ENCODE measurements around the gene GNAQ. TPM values are rescaled to one million over a fixed set of nuclear protein-coding genes. Genes with fewer than 3 reads are reported as not detected.

GNAQ gene
- polyA plus RNA-seq, 2 of the 4 experiments (the other 2 are of a cell fraction): 17.9 to 60.0 TPM

GRCh38 chr9:77983320-77983662 lies 48.3 kb downstream of the GNAQ start:
- 75% methylated on average over 1 of the region's 1 CpG for WGBS (ENCODE audit: missing lambda C conversion rate)
- Histone ChIP-seq H3K9me3 (no peaks in the 10 kb centered on the region), H3K4me2 (no peak overlapping the region), H3K27ac (no peak overlapping the region), H3K4me1 (peaks cover 43% of the 10 kb centered on the region), H3K4me3 (no peak overlapping the region)
- TF ChIP-seq USF2 (IDR thresholded peaks at IDR 0.05): no peak
- no peak for TF ChIP-seq HMGXB4 (CRISPR knock-in tag; IDR thresholded peaks at IDR 0.05; ENCODE audit: borderline replicate concordance)
- TF ChIP-seq SREBF2 (IDR thresholded peaks at IDR 0.05): no peak
- no peak for TF ChIP-seq MYC (IDR thresholded peaks at IDR 0.05; ENCODE audit: borderline replicate concordance, low read length)
- no peak for TF ChIP-seq KDM5A (IDR thresholded peaks at IDR 0.05)
- TF ChIP-seq POLR2AphosphoS2 (conservative IDR thresholded peaks at IDR 0.05; ENCODE audit: low read length): no peak
- no peak for TF ChIP-seq ZFP36 (IDR thresholded peaks at IDR 0.05; ENCODE audit: borderline replicate concordance, partially characterized antibody)
- no peak for TF ChIP-seq SMC3 (IDR thresholded peaks at IDR 0.05)
- no peak for TF ChIP-seq JUNB (IDR thresholded peaks at IDR 0.05)
- ATAC-seq: no peak
- POLR2A ChIA-PET: no interaction called here
- CTCF ChIA-PET: no interaction called here
- no peak for FAIRE-seq
- no peak for DNase-seq (ENCODE audit: low read depth in 1 of 2, low spot score in 1 of 2)

- Histone ChIP-seq H3K4me2 (no peak overlapping the region; the same call in 2 of the 3 replicates), H3K27ac (no peak overlapping the region), H3K9me3 (no peaks in the 10 kb centered on the region), H3K4me3 (no peak overlapping the region), H3K4me1 (peaks cover 46% of the 10 kb centered on the region)
- TF ChIP-seq TP53 (CRISPR knock-in tag; IDR thresholded peaks at IDR 0.05): no peak
- WGBS (ENCODE audit: missing lambda C conversion rate): 92% methylated on average over 7 of the region's 7 CpGs
- ATAC-seq (no peak), DNase-seq (ENCODE audit: low read depth in 1 of 2, low spot score in 1 of 2) (no peak), FAIRE-seq (no peak)
- ChIA-PET POLR2A (no interaction called here), CTCF (no interaction called here)
Observed at GRCh38 chr9:77982581-77983319, 48.9 kb downstream of the GNAQ start.

GRCh38 chr9:77981907-77982306 lies 49.7 kb downstream of the GNAQ start:
- no peaks in the 10 kb centered on the region for H3K9me3 ChIP-seq
- ATAC-seq (no peak; a peak in 1 of 6 replicates), DNase-seq (ENCODE audit: low read depth in 1 of 2, low spot score in 1 of 2) (no peak), FAIRE-seq (no peak)
- TF ChIP-seq ZC3H11A (IDR thresholded peaks at IDR 0.05): no peak
- no peak for TF ChIP-seq HOXA7 (CRISPR knock-in tag; IDR thresholded peaks at IDR 0.05)
- no peak for TF ChIP-seq RCOR1 (IDR thresholded peaks at IDR 0.05; ENCODE audit: low read depth, low read length)
- CTCF ChIA-PET: interaction anchor here (0.6 to 1.1 kb wide), 2 partner anchors 54 to 188 kb away, joined by 3 to 4 read pairs; no protein-coding TSS in a partner anchor
- 96% methylated on average over 1 of the region's 1 CpG for WGBS (ENCODE audit: missing lambda C conversion rate)
- peaks cover 50% of the 10 kb centered on the region for H3K4me1 ChIP-seq
- POLR2A ChIA-PET: no interaction called here
- H3K4me3 ChIP-seq: no peak overlapping the region
- peak overlapping the region; percentile 17 to 57; a peak in 5 of 6 replicates for H3K27ac ChIP-seq
- peak overlapping the region; percentile 52 for H3K4me2 ChIP-seq

GRCh38 chr9:77981332-77981731 lies 50.3 kb downstream of the GNAQ start:
- TF ChIP-seq PHF8 (IDR thresholded peaks at IDR 0.05; ENCODE audit: borderline replicate concordance, low read depth): no peak
- no peak for TF ChIP-seq ESRRA (IDR thresholded peaks at IDR 0.05; ENCODE audit: borderline replicate concordance, low read length)
- no peak for TF ChIP-seq FOXS1 (CRISPR knock-in tag; IDR thresholded peaks at IDR 0.05)
- TF ChIP-seq NPAS2 (CRISPR knock-in tag; IDR thresholded peaks at IDR 0.05; ENCODE audit: borderline replicate concordance): no peak
- TF ChIP-seq HOXB13 (CRISPR knock-in tag; IDR thresholded peaks at IDR 0.05; ENCODE audit: low read depth): no peak
- no peak for TF ChIP-seq JUN (IDR thresholded peaks at IDR 0.05)
- no peak for TF ChIP-seq KDM1A (IDR thresholded peaks at IDR 0.05; ENCODE audit: low read depth)
- no peak for TF ChIP-seq RNF2 (IDR thresholded peaks at IDR 0.05; ENCODE audit: borderline replicate concordance, low read depth)
- TF ChIP-seq RARB (CRISPR knock-in tag; IDR thresholded peaks at IDR 0.05): no peak
- no peak for TF ChIP-seq JUNB (IDR thresholded peaks at IDR 0.05)
- no peak for TF ChIP-seq ZNF302 (CRISPR knock-in tag; IDR thresholded peaks at IDR 0.05)
- POLR2A ChIA-PET: no interaction called here
- peak in 1 of 2 experiments; percentile 66 for DNase-seq (ENCODE audit: low read depth in 1 of 2, low spot score in 1 of 2)
- Histone ChIP-seq H3K4me2 (peak overlapping the region; percentile 52), H3K4me3 (no peak overlapping the region), H3K27ac (peak overlapping the region; percentile 17 to 57; a peak in 5 of 6 replicates), H3K4me1 (peaks cover 50% of the 10 kb centered on the region), H3K9me3 (no peaks in the 10 kb centered on the region)
- FAIRE-seq: no peak
- WGBS (ENCODE audit: missing lambda C conversion rate): 2% methylated on average over 2 of the region's 2 CpGs
- CTCF ChIA-PET: interaction anchor here (0.6 to 1.1 kb wide), 2 partner anchors 54 to 58 kb away, joined by 3 to 4 read pairs; no protein-coding TSS in a partner anchor
- peak; percentile 90 to 91 for ATAC-seq
